Endothelial cell of umbilical vein (primary cell): Measurements from ENCODE around the gene VIPR2. TPM values are rescaled to one million over a fixed set of nuclear protein-coding genes. Genes with fewer than 3 reads are reported as not detected.

Source experiments
- Bru-seq: library from RNA; stranded (reverse); fragments of 400-500 nt; gene quantifications from one replicate; lab custom pipeline; 2021; lab: Mats Ljungman, UMichigan
- BruChase-seq, 2 experiments: library from RNA; stranded (reverse); fragments of 400-500 nt; gene quantifications; one replicate each; lab custom pipeline; 2021; lab: Mats Ljungman, UMichigan
- BruUV-seq: library from RNA; stranded (reverse); fragments of 400-500 nt; replicated peaks from 2 replicates; lab custom pipeline; 2021; lab: Mats Ljungman, UMichigan
- CTCF ChIA-PET: fragments of 300-600, 350-600 bp; sonication (Branson Sonifier 250); formaldehyde crosslinking; loops from one replicate; lab custom pipeline; 2021; ENCODE audit warnings: antibody characterized with exemption, inconsistent platforms; lab: Charles Lee
- POLR2A ChIA-PET: fragments of 300-600, 350-600 bp; sonication (Branson Sonifier 250); formaldehyde crosslinking; loops from one replicate; lab custom pipeline; 2021; ENCODE audit warnings: antibody characterized with exemption, inconsistent platforms; lab: Charles Lee
- DNase-seq: peaks from one replicate; pipeline ENCODE4 v3.0.0-alpha.2; 2011; ENCODE audit warnings: low read depth, low spot score
- FAIRE-seq: peaks from 2 replicates; lab custom pipeline; 2011; peaks lifted over from hg19 to GRCh38; lab: Jason Lieb, UNC
- H2AFZ ChIP-seq: 2 replicates; pipeline ENCODE4 v1.6.0; 2012; ENCODE audit warnings: low read depth, low read length, control low read depth, inconsistent platforms
- H3K27ac ChIP-seq: 2 replicates; pipeline ENCODE4 v1.5.1; 2011; ENCODE audit warnings: low read depth, mild to moderate bottlenecking, control low read depth, low read length, moderate library complexity; ENCODE audit not compliant: insufficient read depth
- H3K27me3 ChIP-seq, 2 experiments: 2 replicates each; pipeline versions ENCODE4 v1.6.0 to v1.6.1; 2011; ENCODE audit warnings: low read length in 2 of 2, mixed read lengths in 1 of 2; ENCODE audit not compliant: control insufficient read depth in 2 of 2, insufficient read depth in 2 of 2
- H3K36me3 ChIP-seq, 2 experiments: 2 replicates in 1 of 2; 3 replicates in 1 of 2; pipeline ENCODE4 v1.5.1; 2011; ENCODE audit warnings: low read length in 2 of 2, mild to moderate bottlenecking in 1 of 2, moderate library complexity in 1 of 2; ENCODE audit not compliant: control insufficient read depth in 2 of 2, insufficient read depth in 2 of 2; ENCODE audit errors: extremely low read depth in 1 of 2
- H3K4me1 ChIP-seq: 3 replicates; pipeline ENCODE4 v1.5.1; 2011; ENCODE audit warnings: mild to moderate bottlenecking, low read length; ENCODE audit not compliant: control insufficient read depth, insufficient read depth; ENCODE audit errors: extremely low read depth
- H3K4me2 ChIP-seq: 2 replicates; pipeline ENCODE4 v1.6.1; 2011; ENCODE audit warnings: low read length, control low read depth, mixed read lengths; ENCODE audit not compliant: insufficient read depth
- H3K4me3 ChIP-seq, 3 experiments: fragments of 200-600 bp in 1 of 3; sonication (generic), shearing (Covaris generic) in 1 of 3; replicated peaks in 1 of 3; 2 replicates each; pipeline ENCODE4 v1.5.1; 2011 to 2016; ENCODE audit warnings: control low read depth in 3 of 3, low read length in 3 of 3, mild to moderate bottlenecking in 2 of 3, inconsistent platforms in 1 of 3, low read depth in 1 of 3, moderate library complexity in 1 of 3; ENCODE audit not compliant: insufficient read depth in 1 of 3
- H3K79me2 ChIP-seq: 2 replicates; pipeline ENCODE4 v1.6.0; 2012; ENCODE audit warnings: low read length, inconsistent platforms; ENCODE audit not compliant: control insufficient read depth, insufficient read depth
- H3K9ac ChIP-seq: replicated peaks from 2 replicates; pipeline ENCODE3; 2011; ENCODE audit warnings: low read length, control low read depth; ENCODE audit not compliant: insufficient read depth; ENCODE audit errors: extremely low read depth
- H3K9me1 ChIP-seq: replicated peaks from 3 replicates; pipeline ENCODE4 v1.6.0; 2011; ENCODE audit warnings: mild to moderate bottlenecking, low read length; ENCODE audit not compliant: control insufficient read depth, insufficient read depth; ENCODE audit errors: extremely low read depth
- H3K9me3 ChIP-seq: replicated peaks from 2 replicates; pipeline ENCODE4 v1.5.1; 2012; ENCODE audit warnings: low read length, inconsistent platforms; ENCODE audit not compliant: control insufficient read depth, insufficient read depth
- H4K20me1 ChIP-seq: replicated peaks from 2 replicates; pipeline ENCODE3; 2011; ENCODE audit warnings: mild to moderate bottlenecking, low read length; ENCODE audit not compliant: control insufficient read depth, insufficient read depth; ENCODE audit errors: extremely low read depth
- CTCF ChIP-seq, 2 donors: IDR thresholded peaks; 1 replicate in 1 of 2; 2 replicates in 1 of 2; pipeline ENCODE4 v1.5.1; 2011; ENCODE audit warnings: low read length in 2 of 2, mild to moderate bottlenecking in 2 of 2, moderate library complexity in 2 of 2, control low read depth in 1 of 2, inconsistent platforms in 1 of 2, low read depth in 1 of 2; ENCODE audit not compliant: insufficient read depth in 1 of 2; ENCODE audit errors: extremely low read depth in 1 of 2
- FOS ChIP-seq: IDR thresholded peaks from 2 replicates; pipeline ENCODE4 v1.6.1; 2011; ENCODE audit warnings: mild to moderate bottlenecking, low read length, moderate library complexity, borderline replicate concordance; ENCODE audit not compliant: insufficient read depth
- dilution Hi-C: fragments of 300-500 bp; cut with MboI; formaldehyde crosslinking; loops from one replicate; pipeline ENCODE4 v1.15.0; 2019; ENCODE audit warnings: low sequenced_read_pairs; ENCODE audit not compliant: extremely low pct_ligation_motif_present
- intact Hi-C: fragments of 100-400 bp; cut with micrococcal nuclease; formaldehyde crosslinking; loops from one replicate; pipeline ENCODE4 v1.10.0; 2022
- long read RNA-seq: library from polyadenylated mRNA; stranded (forward); transcript quantifications from one replicate; pipeline ENCODE4 v2.0.0, GENCODE V29; 2021
- polyA minus RNA-seq, 3 experiments: library from RNA; depleted of rRNA, polyadenylated mRNA; stranded (reverse); fragments of >200 nt; gene quantifications; 1 replicate in 1 of 3; 2 replicates in 2 of 3; pipeline ENCODE4 v1.2.3, GENCODE V29; 2011
- polyA plus RNA-seq, 4 experiments: library from polyadenylated mRNA; depleted of rRNA in 3 of 4; stranded (reverse) in 3 of 4; unstranded in 1 of 4; fragments of >200 nt; gene quantifications; 2 replicates each; pipeline versions ENCODE4 v1.2.1 to v1.2.3, GENCODE V29; 2011 to 2012; ENCODE audit warnings: missing spikeins in 1 of 4
- total RNA-seq: library from RNA; stranded (reverse); gene quantifications from 2 replicates; pipeline ENCODE4 v1.2.3, GENCODE V29; 2021

VIPR2 gene
- total RNA-seq = not detected in 2 replicates
- polyA plus RNA-seq = not detected in 2 replicates
- not detected in 2 replicates for polyA plus RNA-seq (2011; cell fraction: cytosol; rRNA removed)
- polyA plus RNA-seq (2011; cell fraction: nucleus; rRNA removed) = not detected in 2 replicates
- not detected in 2 replicates for polyA plus RNA-seq (2012)
- not detected in 2 replicates for polyA minus RNA-seq
- 3.6 TPM for polyA minus RNA-seq (2011; cell fraction: cytosol; rRNA and poly(A)+ RNA removed)
- polyA minus RNA-seq (2011; cell fraction: nucleus; rRNA and poly(A)+ RNA removed) = not detected in 2 replicates
- Bru-seq, nascent RNA = not detected
- not detected for BruChase-seq, experiment 1, labeled RNA remaining after a 6-hour chase
- percentile 0 among the genes with signal in this experiment for BruChase-seq, experiment 2, labeled RNA remaining after a 2-hour chase
- long read RNA-seq = 0 reads

- Histone ChIP-seq H3K9me3 (no peaks in the 10 kb centered on the region), H3K4me3 (no peak within 1 kb of the TSS), H3K9me1 (no peaks in the 10 kb centered on the region), H3K4me2 (peak within 1 kb of the TSS; percentile 24), H3K9ac (no peak within 1 kb of the TSS), H3K79me2 (no peaks in the 10 kb centered on the region), H3K27me3 (peaks cover 10 to 32% of the 10 kb centered on the region in 2 experiments), H3K27ac (no peak within 1 kb of the TSS), H2AFZ (no peak within 1 kb of the TSS), H3K36me3 (no peaks in the 10 kb centered on the region), H4K20me1 (no peaks in the 10 kb centered on the region), H3K4me1 (peaks cover 2% of the 10 kb centered on the region)
- ChIA-PET CTCF (no interaction called here), POLR2A (no interaction called here)
- intact Hi-C loops = no loop called here
- no peak for FAIRE-seq
- BruUV-seq = no TSS peak
- TF ChIP-seq FOS (no peak), CTCF (IDR thresholded peaks at IDR 0.05; ENCODE audit: extremely low read depth in 1 of 2, insufficient read depth in 1 of 2, low read depth in 1 of 2, low read length in 2 of 2) (no peak)
- no peak for DNase-seq
- dilution Hi-C loops = no loop called here
Measured at GRCh38 chr7:159144758-159145489, at the start of gene VIPR2. TSS of gene VIPR2 (minus strand) at chr7:159144867. CDS start at chr7:159144771, 96 bp downstream.
